ENCODE measurements around the gene F3. TPM values are rescaled to one million over a fixed set of nuclear protein-coding genes. Genes with fewer than 3 reads are reported as not detected.

F3 gene
- total RNA-seq, 1 experiment from 2014 or later, result 13.8 TPM

GRCh38 chr1:94543001-94543400 is 1.4 kb upstream of the F3 start:
- peaks cover 17% of the 10 kb centered on the region; the same call in 1 of the 2 replicates for H3K4me1 ChIP-seq
- no peak overlapping the region; the same call in 1 of the 2 replicates for H3K4me3 ChIP-seq
- DNase-seq, result no peak
- H3K27ac ChIP-seq, result no peak overlapping the region
- peaks cover 10% of the 10 kb centered on the region; the same call in 1 of the 2 replicates for H3K36me3 ChIP-seq
- H3K9me3 ChIP-seq (replicated peaks), result no peaks in the 10 kb centered on the region
- H3K27me3 ChIP-seq, result no peaks in the 10 kb centered on the region

- no peaks in the 10 kb centered on the region for H3K27me3 ChIP-seq
These were observed 720 bp upstream of the F3 start for GRCh38 chr1:94542088-94542870.

GRCh38 chr1:94540440-94541245 is 916 bp downstream of the F3 start:
- no peak for DNase-seq
- peaks cover 10% of the 10 kb centered on the region; the same call in 1 of the 2 replicates for H3K36me3 ChIP-seq
- H3K27me3 ChIP-seq, result no peaks in the 10 kb centered on the region
- peak overlapping the region; percentile 99 for H3K4me3 ChIP-seq
- H3K27ac ChIP-seq, result peak overlapping the region; percentile 81
- H3K9me3 ChIP-seq (replicated peaks), result no peaks in the 10 kb centered on the region
- peaks cover 17% of the 10 kb centered on the region; the same call in 1 of the 2 replicates for H3K4me1 ChIP-seq

More at GRCh38 chr1:94542088-94542870, 720 bp upstream of the F3 start:
- peak in 1 of 2 experiments; percentile 45 for DNase-seq
- Histone ChIP-seq H3K36me3 (peaks cover 10% of the 10 kb centered on the region; the same call in 1 of the 2 replicates), H3K4me3 (peak overlapping the region; percentile 99), H3K27ac (peak overlapping the region; percentile 60), H3K9me3 (replicated peaks) (no peaks in the 10 kb centered on the region), H3K4me1 (peaks cover 17% of the 10 kb centered on the region; the same call in 1 of the 2 replicates)

- Histone ChIP-seq H3K27me3 (no peaks in the 10 kb centered on the region), H3K4me3 (no peak overlapping the region), H3K4me1 (peaks cover 17% of the 10 kb centered on the region; the same call in 1 of the 2 replicates), H3K9me3 (replicated peaks) (no peaks in the 10 kb centered on the region), H3K36me3 (peaks cover 17% of the 10 kb centered on the region), H3K27ac (no peak overlapping the region)
- DNase-seq, result no peak
These were observed 2.1 kb downstream of the F3 start for GRCh38 chr1:94539496-94539895.

GRCh38 chr1:94538243-94538827 is 3.2 kb downstream of the F3 start:
- Histone ChIP-seq H3K27ac (no peak overlapping the region), H3K36me3 (peaks cover 23% of the 10 kb centered on the region), H3K9me3 (replicated peaks) (no peaks in the 10 kb centered on the region), H3K4me1 (peaks cover 17% of the 10 kb centered on the region; the same call in 1 of the 2 replicates), H3K4me3 (no peak overlapping the region), H3K27me3 (no peaks in the 10 kb centered on the region)
- DNase-seq, result no peak

GRCh38 chr1:94537254-94537653 is 4.3 kb downstream of the F3 start:
- Histone ChIP-seq H3K9me3 (replicated peaks) (no peaks in the 10 kb centered on the region), H3K4me3 (no peak overlapping the region)
- DNase-seq, result no peak

GRCh38 chr1:94535879-94536278 is 5.7 kb downstream of the F3 start:
- H3K4me1 ChIP-seq, result peaks cover 15% of the 10 kb centered on the region; the same call in 1 of the 2 replicates
- peaks cover 41% of the 10 kb centered on the region for H3K36me3 ChIP-seq
- no peak overlapping the region for H3K27ac ChIP-seq
- H3K4me3 ChIP-seq, result no peak overlapping the region
- H3K9me3 ChIP-seq (replicated peaks), result no peaks in the 10 kb centered on the region
- DNase-seq, result no peak
- H3K27me3 ChIP-seq, result no peaks in the 10 kb centered on the region

More at GRCh38 chr1:94537254-94537653, 4.3 kb downstream of the F3 start:
- Histone ChIP-seq H3K27me3 (no peaks in the 10 kb centered on the region), H3K27ac (no peak overlapping the region), H3K36me3 (peaks cover 34% of the 10 kb centered on the region), H3K4me1 (peaks cover 10% of the 10 kb centered on the region; the same call in 1 of the 2 replicates)

GRCh38 chr1:94535095-94535494 is 6.5 kb downstream of the F3 start:
- H3K36me3 ChIP-seq, result peaks cover 43% of the 10 kb centered on the region
- H3K9me3 ChIP-seq (replicated peaks), result no peaks in the 10 kb centered on the region
- no peak overlapping the region for H3K4me3 ChIP-seq
- H3K27ac ChIP-seq, result no peak overlapping the region
- H3K4me1 ChIP-seq, result peaks cover 15% of the 10 kb centered on the region; the same call in 1 of the 2 replicates
- H3K27me3 ChIP-seq, result no peaks in the 10 kb centered on the region
- no peak for DNase-seq

- no peaks in the 10 kb centered on the region for H3K9me3 ChIP-seq (replicated peaks)
- peaks cover 39% of the 10 kb centered on the region for H3K36me3 ChIP-seq
- H3K27me3 ChIP-seq, result no peaks in the 10 kb centered on the region
- no peak overlapping the region for H3K4me3 ChIP-seq
- DNase-seq, result peak; percentile 46 to 49
- H3K4me1 ChIP-seq, result 0 out of 2 replicates have a peak, but pooled peaks cover 8% of the 10 kb centered on the region
- no peak overlapping the region for H3K27ac ChIP-seq
These were observed 9.5 kb downstream of the F3 start for GRCh38 chr1:94532077-94532476.

GRCh38 chr1:94531664-94532063 is 9.9 kb downstream of the F3 start:
- H3K4me3 ChIP-seq, result no peak overlapping the region
- no peaks in the 10 kb centered on the region for H3K27me3 ChIP-seq
- H3K9me3 ChIP-seq (replicated peaks), result no peaks in the 10 kb centered on the region
- DNase-seq, result no peak
- 0 out of 2 replicates have a peak, but pooled peaks cover 8% of the 10 kb centered on the region for H3K4me1 ChIP-seq
- H3K27ac ChIP-seq, result no peak overlapping the region
- peaks cover 39% of the 10 kb centered on the region for H3K36me3 ChIP-seq

- no peaks in the 10 kb centered on the region for H3K9me3 ChIP-seq (replicated peaks)
- no peak overlapping the region for H3K27ac ChIP-seq
- 0 out of 2 replicates have a peak, but pooled peaks cover 8% of the 10 kb centered on the region for H3K4me1 ChIP-seq
- H3K27me3 ChIP-seq, result no peaks in the 10 kb centered on the region
- H3K36me3 ChIP-seq, result peaks cover 39% of the 10 kb centered on the region
- H3K4me3 ChIP-seq, result no peak overlapping the region
- no peak for DNase-seq
These were observed 11.1 kb downstream of the F3 start for GRCh38 chr1:94530373-94530878.

- 0 out of 2 replicates have a peak, but pooled peaks cover 8% of the 10 kb centered on the region for H3K4me1 ChIP-seq
- peaks cover 32% of the 10 kb centered on the region for H3K36me3 ChIP-seq
- H3K27ac ChIP-seq, result no peak overlapping the region
- no peak for DNase-seq
- H3K9me3 ChIP-seq (replicated peaks), result no peaks in the 10 kb centered on the region
- H3K27me3 ChIP-seq, result no peaks in the 10 kb centered on the region
- no peak overlapping the region for H3K4me3 ChIP-seq
These were observed 12.1 kb downstream of the F3 start for GRCh38 chr1:94529416-94529815.

GRCh38 chr1:94528826-94529225 is 12.7 kb downstream of the F3 start:
- Histone ChIP-seq H3K27me3 (no peaks in the 10 kb centered on the region), H3K4me1 (0 out of 2 replicates have a peak, but pooled peaks cover 8% of the 10 kb centered on the region), H3K36me3 (peaks cover 31% of the 10 kb centered on the region), H3K9me3 (replicated peaks) (no peaks in the 10 kb centered on the region), H3K4me3 (no peak overlapping the region), H3K27ac (no peak overlapping the region)
- DNase-seq, result no peak

GRCh38 chr1:94528299-94528698 is 13.3 kb downstream of the F3 start:
- Histone ChIP-seq H3K4me3 (no peak overlapping the region), H3K27ac (no peak overlapping the region), H3K9me3 (replicated peaks) (no peaks in the 10 kb centered on the region), H3K36me3 (peaks cover 25% of the 10 kb centered on the region), H3K4me1 (0 out of 2 replicates have a peak, but pooled peaks cover 8% of the 10 kb centered on the region), H3K27me3 (no peaks in the 10 kb centered on the region)
- no peak for DNase-seq

Measured in SJCRH30 (cell line).